Stimulated activated CD4-positive, alpha-beta T cell treated with anti-CD3 and anti-CD28 coated beads, Interleukin-4, amount 100 ng/mL, for 24 hours (primary cell): ENCODE results near the gene USP4.
"Not testable (repeated sequence)": the region's sequence is repeated elsewhere in the genome, so short reads cannot be mapped to it uniquely, and the experiment has no call there.

Source experiments
- DNase-seq: peaks from one replicate; pipeline ENCODE4 v3.0.0-alpha.2; 2020

The USP4 gene

DNA sequence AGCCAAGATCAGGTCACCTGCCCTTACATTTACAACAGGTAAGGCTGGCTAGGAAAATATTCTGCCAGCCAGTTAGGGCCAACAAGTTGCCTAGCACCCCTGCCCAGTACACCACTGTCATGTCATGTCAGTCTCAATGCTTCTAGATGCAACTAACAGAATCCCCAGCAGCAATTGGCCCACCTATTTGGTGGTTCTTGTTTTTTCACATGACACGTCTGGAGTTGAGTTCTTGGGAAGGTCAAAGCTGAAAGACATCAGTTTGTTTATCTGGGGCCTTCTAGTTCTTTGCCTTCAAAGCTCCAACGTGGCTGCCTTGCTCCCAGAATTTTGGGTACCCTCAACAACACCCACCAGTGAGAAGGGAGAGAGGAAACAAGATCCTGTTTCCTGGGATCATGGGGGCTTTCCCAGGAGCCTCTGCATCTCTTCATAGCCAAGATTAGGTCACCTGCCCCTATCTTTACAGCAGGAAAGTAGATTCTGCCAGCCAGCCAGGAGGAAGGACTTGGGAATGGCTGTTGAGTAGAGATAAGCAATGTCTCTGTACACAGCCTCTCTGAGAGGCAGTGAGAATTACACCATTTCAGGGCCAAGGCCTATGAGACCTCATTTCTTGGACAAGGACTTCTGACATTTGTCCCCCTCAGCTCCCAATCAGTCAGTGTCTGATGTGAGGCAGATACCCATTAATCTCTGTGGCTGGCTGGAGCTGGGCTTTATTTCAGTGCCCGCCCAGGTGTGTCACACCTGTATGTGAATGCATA is 9.7 kb upstream of the USP4 start:
- no peak for DNase-seq

DNA sequence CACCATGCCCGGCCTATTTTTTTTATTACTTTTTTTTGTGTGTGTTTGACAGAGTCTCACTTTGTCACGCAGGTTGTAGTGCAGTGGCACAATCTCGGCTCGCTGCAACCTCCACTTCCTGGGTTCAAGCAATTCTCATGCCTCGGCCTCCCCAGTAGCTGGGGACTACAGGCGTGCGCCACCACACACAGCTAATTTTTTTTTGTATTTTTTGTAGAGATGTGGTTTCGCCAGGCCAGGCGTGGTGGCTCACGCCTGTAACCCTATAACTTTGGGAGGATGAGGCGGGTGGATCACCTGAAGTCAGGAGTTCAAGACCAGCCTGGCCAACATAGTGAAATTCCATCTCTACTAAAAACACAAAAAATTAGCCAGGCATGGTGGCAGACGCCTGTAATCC is 8.5 kb upstream of the USP4 start:
- DNase-seq = not testable (repeated sequence)

DNA sequence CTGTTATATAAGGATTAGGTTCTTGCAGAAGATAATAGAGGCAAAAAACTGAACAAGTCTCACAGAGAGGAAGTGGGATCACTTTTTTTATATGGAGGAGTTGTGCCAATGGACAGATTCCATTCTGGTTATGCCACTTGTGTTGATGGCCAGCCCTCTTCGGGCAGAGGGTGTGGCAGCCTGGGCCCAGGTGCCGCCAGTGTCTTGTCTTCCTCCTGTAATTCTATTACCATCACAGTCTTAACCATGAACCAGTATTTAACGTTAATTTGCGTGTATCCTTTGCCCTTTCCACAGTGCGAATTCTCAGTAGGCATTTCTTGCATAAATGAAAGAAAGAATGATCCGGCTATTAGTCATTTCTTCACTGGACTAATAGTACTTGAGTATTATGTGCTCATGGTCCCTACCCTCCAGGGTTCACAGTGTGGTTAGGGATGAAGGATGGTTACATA is 7.0 kb upstream of the USP4 start:
- DNase-seq = no peak

DNA sequence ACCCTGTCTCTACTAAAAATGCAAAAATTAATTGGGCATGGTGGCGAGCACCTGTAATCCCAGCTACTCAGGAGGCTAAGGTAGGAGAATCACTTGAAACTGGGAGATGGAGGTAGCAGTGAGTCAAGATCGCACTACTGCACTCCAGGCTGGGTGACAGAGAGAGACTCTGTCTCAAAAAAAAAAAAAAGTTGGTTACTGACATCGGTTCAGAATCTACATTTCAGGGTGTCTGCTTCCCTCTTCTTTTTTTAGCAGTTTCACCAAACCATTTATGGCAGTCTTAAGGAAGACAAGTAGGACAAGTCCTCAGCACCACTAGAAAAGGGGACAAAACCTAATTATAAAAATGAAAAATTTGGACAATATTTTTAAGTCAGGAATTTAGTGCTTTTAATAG is 3.3 kb upstream of the USP4 start:
- DNase-seq = no peak

DNA sequence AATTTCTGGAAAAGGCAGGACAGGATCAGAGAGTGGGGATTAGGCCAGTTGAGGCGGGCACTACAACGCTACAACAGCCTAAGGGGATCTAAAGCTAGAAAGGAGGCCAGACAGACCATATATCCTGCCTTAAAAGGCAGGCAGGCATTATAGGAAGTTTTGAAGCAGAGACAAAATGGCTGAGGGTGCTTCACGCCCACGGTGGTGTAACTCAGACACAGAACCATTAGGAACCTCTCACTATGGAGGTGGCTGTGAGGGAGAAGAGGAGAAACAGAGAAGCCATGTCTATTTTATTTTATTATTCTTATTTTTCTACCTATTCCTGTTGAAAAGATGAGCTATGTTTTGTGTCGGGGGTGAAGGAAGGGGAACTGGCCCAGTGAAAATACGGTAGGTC is 2.1 kb upstream of the USP4 start:
- no peak for DNase-seq

DNA sequence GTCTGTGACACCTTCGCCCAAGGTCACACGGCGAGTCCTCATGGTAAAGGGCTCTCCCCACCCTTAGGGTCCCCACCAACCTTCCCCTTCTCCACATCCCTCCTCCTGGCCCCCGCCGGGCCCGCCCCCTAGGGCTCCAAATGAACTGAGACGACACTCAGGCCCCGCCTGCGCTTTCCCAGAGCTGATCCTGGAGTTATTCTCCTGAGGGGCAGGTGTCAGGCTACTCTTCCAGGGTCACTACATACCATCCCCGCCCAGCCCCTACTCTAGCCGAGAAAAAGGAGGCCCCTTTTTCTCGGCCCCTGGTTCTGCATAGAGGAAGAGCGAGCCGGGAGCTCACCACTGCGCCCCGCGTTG is 292 bp downstream of the USP4 start:
- DNase-seq = peak; percentile 28

DNA sequence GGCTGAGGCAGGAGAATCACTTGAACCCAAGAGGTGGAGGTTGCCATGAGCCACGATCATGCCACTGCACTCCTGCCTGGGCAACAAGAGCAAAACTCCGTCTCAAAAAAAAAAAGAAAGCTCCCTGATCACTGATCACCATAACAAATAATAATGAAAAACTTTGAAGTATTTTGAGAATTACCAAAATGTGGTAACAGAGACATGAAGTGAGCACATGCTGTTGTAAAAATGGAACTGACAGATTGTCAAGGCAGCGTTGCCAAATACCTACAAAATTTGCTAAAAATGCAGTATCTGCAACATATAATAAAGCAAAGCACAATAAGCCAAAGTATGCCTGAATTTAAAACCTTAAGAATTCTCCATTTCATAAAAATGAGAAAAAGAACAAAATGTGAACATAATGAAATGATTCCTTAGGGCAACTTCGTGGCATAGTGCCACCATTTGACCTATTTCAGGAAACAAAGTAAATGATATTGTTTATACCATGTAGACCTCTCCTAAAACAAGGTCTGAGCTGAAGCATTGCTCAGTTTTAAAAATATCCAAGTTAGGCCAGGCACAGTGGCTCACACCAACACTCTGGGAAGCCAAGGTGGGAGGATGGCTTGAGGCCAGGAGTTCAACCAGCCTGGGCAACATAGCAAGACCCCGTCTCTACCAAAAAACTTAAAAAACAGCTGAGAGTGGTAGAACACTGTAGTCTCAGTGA is 5.8 kb downstream of the USP4 start:
- DNase-seq = no peak

DNA sequence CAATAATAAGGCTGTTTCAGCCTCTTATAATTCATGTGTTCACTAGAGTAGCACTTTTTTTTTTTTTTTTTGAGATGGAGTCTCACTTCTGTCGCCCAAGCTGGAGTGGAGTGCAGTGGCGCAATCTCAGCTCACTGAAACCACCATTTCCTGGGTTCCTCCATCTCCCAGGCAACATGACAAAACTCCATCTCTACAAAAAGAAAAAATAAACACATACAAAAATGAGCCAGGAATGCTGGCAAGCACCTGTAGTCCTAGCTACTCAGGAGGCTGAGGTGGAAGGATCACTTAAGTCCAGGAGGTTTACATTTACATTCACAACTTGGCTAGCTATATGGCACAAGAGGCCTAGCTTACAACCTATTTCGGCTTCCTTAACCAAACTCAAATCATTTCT is 6.8 kb downstream of the USP4 start:
- no peak for DNase-seq

DNA sequence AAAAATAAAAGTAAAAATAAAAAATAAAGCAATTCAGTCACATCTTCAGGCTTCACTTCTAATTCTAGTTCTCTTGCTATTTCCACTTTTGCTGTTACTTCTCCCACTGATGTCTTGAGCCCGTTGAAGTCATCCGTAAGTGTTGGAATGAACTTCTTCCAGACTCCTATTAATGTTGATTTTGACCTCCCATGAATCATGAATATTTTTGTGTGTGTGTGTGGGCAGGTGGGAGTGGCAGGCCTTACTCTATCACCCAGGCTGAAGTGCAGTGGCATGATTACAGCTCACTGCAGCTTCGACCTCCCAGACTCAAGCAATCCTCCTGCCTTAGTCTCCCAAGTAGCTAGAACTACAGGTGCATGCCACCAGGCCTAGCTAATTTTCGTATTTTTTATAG is 10.7 kb downstream of the USP4 start:
- no peak for DNase-seq

DNA sequence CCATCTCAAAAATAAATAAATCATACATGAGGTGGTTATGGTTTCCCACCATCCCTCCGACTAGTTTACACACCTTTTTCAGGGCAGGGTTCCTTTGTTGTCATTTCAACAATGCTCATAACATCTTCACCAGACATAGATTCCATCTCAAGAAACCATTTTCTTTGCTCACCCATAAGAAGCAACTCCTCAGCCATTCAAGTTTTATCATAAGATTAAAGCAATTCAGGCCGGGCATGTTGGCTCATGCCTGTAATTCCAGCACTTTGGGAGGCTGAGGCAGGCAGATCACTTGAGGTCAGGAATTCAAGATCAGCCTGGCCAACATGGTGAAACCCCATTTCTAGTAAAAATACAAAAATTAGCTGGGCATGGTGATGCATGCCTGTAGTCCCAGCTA is 11.5 kb downstream of the USP4 start:
- DNase-seq = not testable (repeated sequence)

DNA sequence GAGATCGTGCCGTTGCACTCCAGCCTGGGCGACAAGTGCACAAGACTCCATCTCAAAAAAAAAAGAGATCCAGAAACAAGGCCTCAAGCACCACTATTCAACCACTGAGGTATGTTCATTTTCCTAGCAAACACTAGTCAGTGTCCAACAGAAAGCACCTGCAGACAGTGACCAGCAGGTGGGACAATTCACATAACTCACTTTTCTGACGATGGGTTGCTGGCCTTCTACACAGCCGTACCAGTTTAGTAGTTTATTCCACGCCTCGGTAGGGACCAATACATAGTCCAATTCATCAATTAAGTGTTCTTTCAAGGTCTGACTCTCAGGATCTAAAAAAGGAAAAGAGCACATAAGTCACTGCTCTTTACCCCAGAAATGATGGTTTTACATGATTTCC is 12.4 kb downstream of the USP4 start:
- DNase-seq = no peak

DNA sequence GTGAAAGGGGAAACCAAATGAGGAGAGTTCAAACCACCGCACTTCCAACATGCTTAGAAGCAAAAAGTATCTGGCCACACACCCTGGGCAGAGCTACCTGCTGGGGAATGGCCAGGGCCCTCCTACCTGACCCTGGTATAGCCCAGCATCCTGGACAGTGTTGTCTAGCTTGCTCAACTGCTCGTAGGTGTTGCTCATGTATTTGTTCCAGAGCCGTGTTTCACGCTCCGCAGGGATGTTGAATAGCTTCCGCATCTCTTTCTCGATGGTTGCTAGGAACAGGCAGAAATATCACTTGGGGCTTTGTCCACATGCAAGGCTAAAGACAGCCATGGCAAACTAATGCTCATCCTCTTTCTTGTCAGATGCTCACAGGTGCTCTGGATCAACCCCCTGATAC is 15.1 kb downstream of the USP4 start:
- no peak for DNase-seq

DNA sequence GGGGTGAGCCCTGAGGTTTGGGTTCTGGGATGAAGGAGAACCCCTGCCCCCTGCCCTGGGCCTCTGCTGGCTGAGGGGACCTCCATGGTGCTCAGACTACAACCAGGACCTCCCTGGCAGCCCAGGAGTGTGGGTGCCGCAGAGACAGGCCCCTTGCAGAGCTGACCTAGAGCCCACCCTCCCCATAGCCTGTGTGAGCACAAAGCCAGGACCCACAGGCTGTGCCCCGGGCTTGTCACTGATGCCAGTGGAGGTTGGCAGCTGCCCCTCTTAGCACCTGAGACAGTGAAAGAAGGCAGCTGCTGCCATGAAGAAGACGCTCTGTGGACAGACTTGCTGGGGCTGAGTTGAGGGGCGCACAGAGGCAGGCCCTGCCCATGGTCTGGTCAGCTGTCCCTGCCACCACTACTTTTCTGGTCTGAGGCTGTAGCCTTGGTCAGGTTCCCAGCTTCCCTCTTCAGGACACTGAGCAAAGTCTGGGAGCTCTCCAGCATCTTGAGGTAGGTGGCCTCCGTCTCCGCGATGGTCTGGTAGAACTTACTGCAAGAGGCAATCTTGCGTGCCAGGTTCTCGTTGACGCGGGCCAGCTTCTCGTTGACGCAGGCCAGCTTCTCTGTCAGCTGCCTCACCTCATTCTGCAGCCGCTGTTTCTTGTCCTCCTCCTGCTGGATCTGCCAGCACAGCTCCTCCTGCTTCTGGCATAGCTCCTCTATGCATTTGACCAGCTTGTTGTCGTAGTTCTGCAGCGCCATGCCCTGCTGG is 23.0 kb downstream of the USP4 start:
- no peak for DNase-seq

DNA sequence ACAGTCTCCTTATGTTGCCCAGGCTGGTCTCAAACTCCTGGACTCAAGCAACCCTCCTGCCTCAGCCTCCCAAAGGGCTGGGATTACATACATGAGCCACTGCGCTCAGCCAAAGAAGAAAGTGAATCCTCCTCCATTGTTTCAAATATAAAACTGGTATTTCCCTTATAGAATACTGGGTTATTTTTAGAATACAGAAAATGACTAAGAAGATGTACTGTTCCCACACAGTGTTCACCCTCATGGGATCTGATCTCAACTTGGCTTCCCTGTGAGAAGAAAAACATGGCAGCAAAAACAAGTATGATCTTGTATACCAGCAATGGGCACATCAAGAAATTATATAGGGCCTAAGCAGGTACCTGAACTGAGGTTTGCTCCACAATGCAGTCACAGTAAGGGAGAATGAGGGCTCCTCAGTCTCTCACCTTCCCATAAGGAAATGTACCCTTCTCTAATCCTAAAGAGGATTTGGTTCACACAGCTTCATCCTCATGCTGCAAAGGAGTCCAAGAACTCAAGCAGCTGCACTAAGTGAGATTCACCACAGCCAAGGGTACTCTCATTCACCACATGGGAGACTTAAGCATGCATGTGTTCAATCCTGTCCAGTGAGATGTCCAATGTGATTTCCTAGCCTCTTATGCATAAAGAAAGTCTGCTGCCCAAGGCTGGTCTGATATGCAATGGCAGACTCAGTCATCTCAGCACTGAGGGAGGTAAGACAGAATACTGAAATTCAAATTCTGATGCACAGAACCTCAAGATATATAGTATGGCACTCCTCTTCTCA is 25.8 kb downstream of the USP4 start:
- no peak for DNase-seq

DNA sequence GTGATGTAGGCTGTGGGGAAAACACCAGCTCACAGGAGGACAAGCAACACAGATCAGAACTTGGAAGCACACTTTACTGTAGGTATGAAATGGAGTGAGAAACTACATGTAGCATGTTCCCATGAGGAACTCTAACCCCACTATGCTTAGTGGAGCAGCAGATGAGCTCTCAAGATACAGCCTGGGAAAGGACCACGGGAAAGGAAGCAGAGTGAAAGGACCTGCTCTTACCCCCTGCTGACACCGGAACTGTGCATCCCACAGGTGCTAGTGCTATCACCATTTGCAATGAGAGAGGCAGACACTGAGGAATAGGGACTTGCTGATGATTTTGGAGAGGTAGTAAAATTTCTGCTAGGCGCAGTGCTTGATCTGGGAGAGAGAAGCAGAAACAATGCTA is 28.6 kb downstream of the USP4 start:
- no peak for DNase-seq

DNA sequence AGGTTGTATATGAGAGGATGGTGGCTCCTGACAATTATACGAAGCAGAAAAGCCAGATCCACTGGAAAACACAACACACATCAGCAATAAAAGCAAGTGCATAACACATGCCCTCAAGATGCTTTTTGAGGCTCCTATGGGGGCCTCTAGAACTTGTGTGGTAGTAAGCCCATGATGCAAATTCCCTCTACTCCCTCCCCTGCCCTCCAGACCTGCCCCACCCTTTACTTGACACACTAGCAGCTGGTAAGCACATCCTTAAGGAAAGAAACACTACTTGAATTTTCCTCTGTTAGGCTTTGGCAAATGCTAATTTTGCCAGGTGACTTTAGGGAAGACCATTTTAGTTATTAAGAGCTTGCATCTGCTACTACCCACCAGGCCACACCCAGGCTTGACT is 29.2 kb downstream of the USP4 start:
- DNase-seq = no peak

DNA sequence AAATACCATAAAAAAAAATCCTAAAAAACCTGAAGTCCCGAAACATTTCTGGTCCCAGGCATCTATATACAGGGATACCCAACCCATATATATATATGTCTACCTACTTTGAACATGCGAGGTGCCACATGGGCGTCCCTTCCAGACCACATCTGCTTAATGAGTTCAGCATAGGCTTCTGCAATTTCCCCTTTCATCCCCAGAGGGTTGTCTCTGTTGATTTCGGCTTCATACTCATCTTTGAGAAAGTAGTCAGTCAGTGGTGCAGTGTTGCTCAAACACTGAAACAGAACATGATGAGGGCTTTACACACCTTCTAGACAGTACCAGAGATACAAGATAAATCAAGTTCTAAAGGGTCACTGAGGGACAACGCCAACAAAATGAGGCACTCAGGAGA is 34.2 kb downstream of the USP4 start:
- DNase-seq = no peak

DNA sequence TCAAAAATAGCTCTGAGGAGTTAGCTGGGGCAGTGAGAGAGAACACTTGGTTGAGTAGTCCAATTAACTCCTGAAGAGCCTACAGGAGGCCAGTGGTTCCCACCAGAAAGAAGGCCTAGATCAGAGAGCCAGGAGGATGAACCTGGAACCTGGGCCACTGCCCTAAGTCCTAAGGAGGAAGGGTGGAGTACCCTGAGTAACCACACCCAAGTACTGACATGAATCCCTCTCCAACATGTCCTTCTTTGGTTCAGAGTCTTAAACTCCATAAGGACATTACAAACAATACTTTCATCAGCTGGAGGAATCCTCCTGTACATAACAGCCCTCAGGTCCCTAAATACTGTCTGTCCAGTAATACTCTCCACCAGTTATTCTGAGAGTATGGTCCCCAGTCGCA is 37.2 kb downstream of the USP4 start:
- DNase-seq = no peak

DNA sequence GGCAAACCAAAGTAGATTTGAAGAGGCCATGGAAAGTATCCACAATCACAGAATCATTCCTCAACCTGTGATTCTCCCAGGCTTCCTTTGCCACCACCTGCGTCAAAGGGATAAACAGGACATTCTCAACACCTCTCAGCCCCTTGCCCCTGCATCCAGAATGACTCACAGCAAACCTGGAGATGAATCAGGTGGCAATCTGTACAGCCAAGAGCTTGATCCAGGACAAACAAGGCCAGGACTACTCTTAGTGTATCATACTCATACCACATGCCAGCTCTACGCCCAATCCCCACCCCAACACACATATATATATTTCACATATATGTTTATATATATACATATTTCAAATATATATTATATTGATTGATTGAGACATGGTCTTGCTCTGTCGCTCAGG is 39.3 kb downstream of the USP4 start:
- no peak for DNase-seq

DNA sequence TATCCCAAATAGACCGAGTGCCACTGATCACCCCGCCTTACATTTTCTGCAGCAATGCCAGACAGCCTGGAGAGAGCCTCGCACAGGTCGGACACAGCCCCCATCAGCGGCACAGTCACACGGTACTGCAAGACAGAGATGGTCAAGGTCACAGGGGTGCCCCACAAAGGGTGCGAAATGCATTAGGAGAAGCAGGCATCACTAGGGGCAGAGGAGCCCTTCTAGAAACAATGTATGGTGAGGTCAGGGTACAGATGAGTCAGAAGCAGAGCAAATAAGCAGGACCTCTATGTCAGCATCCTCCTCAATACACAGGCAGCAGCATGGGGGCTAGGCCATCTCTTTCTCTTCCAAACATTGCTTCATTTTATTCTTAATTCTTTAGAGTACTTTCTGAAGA is 41.3 kb downstream of the USP4 start:
- DNase-seq = no peak

DNA sequence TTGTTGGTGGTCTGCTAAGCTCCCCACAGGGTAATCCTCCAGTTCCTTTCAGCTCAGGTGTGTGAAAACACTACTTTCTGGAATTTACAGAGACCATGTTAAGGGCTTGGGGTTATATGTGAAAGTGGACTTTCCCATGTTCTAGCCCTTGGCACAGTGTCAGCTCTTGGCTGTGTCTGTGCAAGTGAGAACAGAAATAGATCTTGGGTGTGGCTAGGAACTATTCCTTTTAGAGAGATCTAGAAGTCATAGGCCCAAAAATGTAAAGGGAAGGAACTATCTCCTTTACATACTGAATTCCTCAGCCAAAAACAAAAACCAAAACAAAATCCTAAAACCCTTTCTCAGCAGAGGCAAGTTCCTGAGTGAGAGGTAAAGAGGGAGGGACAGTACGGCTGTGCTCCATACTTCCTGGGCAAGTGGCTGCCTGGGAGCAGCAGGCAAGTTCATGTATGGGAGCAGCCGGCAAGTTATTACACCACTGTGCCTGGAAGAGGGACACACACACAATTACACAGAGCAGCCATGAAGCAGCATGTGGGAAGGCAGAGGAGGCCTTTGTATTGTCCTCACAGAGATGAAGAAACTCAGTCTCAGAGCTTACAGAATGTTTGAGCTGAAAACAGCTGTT is 43.0 kb downstream of the USP4 start:
- DNase-seq = no peak

DNA sequence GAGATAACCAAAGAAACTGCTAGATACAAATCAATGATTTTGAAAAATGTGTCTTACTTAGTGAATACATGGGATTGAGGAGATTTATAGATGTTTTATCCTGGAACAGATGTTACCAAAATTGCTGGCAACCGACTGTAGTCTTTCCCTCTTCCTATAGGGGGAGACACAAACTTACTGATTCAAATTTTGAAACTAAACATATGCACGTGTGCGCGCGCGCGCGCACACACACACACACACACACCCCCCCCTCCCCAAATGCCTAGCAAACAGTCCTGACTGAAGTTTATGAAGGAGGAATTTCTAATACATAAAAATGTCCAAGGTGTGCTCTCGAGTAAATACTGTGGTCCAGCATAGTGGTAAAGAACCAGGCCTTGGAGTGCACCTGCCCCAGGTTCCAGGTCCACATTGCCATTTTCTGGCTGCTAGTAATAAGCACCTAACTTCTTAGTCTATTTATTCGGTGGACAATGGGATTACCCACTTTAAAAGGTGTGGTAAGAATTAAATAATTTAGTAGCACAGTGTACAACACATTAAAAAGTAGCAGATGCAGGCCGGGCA is 44.3 kb downstream of the USP4 start:
- DNase-seq = peak; percentile 27
